GM21423 (cell line): ENCODE results near the gene TJP2.

Experiments
- ATAC-seq: cut with Tn5 transposase; IDR thresholded peaks from one replicate; pipeline ENCODE4 v1.9.1; 2021; ENCODE audit warnings: mild to moderate bottlenecking, moderate library complexity; ENCODE audit not compliant: unreplicated experiment

TJP2 gene

DNA sequence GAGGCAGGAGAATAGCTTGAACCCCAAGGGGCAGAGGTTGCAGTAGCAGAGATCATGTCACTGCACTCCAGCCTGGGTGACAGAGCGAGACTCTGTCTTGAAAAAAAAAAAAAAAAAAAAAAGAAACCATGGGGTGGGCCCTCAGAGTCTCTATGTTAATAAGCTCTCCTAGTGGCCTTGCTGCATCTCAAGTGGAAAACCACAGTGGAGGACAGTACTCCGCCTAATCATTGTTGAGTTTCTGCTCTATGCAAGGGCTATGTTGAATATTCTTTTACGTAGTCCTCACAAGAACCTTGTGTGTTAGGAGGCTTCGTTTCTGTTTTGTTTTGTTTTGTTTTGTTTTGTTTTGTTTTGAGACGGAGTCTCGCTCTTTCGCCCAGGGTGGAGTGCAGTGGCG lies 48.9 kb downstream of the TJP2 start:
- ATAC-seq: no peak

DNA sequence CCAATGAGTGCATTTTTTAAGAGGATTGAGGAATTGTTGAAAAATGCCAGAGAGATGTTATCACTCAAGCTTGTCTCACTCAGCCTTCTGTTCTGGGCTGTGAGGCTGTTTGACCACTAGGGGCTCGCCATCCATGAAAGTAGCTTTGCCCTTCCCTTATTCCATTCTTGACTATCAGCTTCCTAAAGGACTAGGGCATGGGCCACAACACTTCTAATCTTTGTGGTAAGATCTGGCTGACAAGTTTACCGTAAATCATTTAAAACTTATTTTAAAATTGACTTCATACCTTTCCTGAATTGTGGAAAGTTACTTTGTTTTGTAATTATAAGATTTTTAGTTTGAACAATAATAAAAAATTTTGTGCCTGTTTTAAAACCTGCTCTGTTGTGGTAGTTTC lies 49.5 kb downstream of the TJP2 start:
- ATAC-seq: no peak

DNA sequence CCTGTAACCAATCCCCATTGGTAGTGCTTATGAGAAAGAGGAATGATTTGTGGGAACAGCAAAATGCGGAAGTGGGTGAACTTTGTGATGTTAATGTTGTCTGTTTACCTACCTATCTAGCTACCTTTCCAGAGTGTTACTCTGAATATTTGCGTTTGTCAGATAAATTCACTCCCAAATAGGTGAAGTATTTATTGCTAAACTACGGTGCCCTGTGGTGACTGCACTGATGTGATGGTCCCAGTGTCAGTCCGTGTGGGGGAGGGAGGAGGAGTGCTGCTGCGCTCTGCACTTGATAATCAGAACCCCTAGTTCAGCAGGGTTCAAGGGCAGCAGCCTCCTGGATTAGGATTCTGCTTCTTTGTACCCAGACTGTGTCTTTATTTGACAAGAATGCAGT lies 55.3 kb downstream of the TJP2 start:
- no peak for ATAC-seq

DNA sequence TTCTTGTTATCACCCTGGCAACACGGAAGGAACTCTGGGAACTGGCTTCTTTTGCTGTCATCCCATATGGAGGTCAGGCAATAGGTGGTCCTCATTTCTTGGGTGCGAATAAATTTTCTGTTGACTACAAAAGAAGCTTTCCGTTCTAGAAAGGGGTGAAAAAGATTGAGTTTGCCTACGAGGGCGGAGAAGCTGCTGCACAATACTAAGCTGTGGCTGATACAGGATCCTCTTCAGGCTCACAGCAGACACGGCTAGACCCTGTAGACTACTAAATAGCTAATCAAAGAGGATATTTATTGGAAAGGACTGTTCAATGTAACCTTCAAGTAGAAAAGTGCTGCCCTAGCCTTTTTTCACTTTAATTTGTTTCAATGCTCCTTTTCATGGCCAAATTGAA lies 58.1 kb downstream of the TJP2 start:
- ATAC-seq: no peak

DNA sequence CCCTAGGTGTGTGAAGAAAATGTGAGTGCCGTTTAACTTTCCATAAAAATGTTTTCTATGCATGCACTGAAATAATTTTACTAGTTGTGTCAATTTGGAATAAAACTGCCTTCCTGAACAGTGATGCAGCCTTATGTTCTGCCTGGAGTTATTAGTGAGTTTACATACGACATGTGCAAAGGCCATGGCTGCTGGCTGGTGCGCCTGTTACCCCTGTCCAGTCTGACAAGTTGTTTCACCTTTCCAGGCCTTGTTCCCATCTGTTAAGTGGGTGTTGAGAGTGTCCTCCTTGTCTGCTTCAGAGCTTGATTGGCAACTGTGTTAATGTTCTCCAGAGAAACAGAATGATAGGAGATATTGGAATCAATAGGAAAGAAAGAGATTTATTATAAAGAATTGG lies 60.6 kb downstream of the TJP2 start:
- no peak for ATAC-seq

DNA sequence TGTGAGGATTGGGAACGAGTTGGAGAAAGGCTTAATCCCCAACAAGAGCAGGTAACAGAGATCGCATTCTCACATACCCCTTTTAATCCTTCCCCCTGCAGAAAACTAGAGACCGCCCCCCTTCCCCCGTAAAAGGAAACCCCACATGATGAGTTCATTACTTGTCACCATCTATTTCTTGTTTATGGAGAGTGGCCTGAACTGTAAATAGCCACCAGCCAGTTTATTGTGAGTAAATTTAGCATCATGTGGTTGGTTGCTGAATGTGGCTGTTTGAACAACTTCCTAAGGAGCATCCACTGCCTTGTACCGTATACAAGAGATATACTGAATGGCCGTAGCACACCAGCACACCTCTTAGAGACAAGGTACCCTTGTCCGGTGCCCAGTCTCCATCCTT lies 62.1 kb downstream of the TJP2 start:
- ATAC-seq: no peak

DNA sequence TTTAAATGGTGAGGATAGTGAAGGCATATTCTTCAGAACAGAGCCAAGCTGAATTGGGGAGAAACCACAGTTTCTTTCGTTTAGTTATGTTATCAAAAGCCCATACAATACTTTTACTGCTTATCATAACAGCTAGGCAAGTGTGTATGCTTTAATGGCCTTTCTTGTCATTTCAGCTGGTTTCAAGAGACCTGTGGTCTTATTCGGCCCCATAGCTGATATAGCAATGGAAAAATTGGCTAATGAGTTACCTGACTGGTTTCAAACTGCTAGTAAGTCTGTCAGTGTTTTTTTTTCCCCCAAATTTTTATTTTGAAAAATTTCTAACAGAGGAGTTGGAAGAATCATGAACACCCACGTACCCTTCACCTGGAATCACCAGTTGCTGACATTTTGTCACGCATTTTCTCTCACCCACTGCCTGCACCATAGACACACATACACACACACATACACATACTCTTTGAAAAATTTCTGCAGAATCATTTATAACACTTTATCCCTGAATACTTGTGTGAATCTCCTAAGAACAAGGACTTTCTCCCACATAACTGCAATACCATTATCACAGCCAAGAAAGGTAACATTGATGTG lies 63.7 kb downstream of the TJP2 start:
- no peak for ATAC-seq

DNA sequence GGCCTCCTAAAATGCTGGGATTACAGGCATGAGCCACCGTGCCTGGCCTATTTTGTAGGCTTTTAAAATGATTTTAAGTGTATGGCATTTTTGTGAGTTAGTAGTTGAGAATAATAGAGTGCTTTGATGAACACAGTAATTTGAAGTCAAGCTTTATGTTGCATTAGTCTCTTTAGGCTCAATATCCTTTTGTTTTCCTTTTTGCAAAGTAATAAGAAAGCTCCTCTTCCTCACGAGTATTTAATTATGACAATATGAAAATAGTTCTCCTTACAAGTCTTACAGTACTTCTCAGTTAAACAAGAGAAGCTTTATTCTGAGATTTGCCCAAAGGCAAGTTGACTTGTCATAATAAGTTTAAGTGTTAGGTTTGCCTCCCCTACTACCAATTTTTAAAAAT lies 69.0 kb downstream of the TJP2 start:
- no peak for ATAC-seq

DNA sequence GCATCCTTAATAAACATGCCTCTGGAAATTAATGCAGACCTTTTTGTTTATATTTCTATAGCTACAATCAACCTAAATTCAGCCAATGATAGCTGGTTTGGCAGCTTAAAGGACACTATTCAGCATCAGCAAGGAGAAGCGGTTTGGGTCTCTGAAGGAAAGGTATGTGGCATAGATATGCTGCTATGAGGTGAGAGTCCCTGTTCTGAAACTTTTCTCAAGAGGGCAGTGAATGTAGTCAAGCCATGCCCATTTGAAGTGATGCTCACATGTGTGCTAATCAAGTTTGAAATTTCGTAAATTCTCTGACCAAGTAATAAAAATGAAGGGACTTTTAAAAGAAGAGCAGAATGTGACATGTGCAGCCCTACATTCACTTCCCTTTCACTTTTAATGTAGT lies 72.6 kb downstream of the TJP2 start:
- no peak for ATAC-seq

DNA sequence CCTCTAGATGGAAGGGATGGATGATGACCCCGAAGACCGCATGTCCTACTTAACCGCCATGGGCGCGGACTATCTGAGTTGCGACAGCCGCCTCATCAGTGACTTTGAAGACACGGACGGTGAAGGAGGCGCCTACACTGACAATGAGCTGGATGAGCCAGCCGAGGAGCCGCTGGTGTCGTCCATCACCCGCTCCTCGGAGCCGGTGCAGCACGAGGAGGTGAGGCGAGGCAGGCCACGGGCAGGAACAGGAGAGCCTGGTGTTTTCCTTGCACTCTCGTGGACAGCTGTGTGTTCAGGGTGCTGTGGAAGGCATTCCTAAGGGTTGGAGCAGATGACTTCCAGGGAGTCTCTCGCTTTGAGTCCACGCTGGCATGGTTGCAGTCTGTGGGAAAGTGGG lies 73.9 kb downstream of the TJP2 start:
- no peak for ATAC-seq

DNA sequence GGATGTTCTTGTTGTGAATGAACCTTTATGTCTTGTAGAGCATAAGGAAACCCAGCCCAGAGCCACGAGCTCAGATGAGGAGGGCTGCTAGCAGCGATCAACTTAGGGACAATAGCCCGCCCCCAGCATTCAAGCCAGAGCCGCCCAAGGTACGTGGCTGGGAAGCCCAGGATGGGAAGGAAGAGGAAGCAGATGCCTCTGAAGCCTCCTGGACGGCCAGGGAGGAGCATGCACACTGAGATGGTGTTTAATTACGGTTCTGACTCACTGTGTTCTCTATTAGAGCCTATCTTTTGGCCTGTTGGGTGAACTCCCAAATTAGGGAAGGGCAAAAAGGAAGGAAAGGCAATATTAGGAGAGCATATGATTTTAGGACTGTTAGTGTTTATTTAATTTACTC lies 75.3 kb downstream of the TJP2 start:
- ATAC-seq: no peak

DNA sequence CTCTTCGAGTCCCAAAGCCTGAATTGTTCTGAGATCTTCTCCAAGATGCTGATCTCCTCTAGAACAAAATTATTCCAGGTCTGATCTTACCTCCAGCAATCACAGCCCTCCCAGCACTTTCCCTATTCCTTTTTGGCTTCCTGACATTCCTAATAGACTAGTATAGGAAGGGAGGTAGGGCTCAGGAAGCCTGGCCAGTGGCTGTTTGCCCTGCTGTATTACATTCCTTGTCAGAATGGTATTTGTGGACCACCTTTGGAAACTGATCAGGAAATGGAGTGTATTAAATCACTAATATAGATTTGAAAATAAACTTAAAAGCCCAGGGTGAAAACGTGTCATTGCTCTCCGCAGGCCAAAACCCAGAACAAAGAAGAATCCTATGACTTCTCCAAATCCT lies 76.6 kb downstream of the TJP2 start:
- no peak for ATAC-seq

DNA sequence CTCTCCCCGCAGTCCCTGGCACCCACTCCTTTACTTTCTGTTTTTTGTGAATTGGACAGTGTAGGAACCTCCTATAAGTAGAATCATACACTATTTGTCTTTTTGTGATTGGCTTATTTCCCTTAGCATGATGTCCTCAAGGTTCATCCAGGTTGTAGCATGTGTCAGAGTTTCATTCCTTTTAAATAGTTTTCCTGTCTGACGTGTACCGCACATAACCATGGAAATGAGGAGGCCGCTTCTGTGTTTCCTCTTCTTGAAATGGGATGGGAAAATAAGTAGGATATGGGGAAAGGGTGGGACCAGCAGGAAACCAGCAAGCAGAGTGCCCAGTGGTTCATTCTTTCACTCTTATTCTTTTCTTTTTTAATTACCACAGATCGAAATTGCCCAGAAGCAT lies 78.4 kb downstream of the TJP2 start:
- ATAC-seq: no peak

DNA sequence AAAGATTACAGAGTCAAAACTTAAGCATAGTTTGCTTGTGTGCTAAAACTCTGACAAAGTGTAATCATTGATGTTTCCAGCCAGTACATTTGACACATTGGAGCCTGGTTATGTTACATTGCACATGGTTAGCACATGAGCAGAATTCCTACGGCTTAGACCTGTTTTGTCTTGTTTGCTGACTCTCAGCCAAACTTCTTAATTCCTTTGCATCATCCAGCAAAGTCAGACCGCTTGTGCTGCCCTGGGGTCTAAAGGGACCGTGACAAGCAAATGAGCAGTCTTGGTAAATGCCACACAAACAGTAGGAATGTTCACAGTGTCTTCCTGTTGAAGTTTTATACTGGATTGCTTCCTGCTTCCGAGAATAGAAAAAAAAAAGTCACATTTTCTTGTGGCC lies 79.0 kb downstream of the TJP2 start:
- ATAC-seq: no peak

DNA sequence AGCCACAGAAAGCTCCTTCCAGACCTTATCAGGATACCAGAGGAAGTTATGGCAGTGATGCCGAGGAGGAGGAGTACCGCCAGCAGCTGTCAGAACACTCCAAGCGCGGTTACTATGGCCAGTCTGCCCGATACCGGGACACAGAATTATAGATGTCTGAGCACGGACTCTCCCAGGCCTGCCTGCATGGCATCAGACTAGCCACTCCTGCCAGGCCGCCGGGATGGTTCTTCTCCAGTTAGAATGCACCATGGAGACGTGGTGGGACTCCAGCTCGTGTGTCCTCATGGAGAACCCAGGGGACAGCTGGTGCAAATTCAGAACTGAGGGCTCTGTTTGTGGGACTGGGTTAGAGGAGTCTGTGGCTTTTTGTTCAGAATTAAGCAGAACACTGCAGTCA lies 80.1 kb downstream of the TJP2 start:
- no peak for ATAC-seq

DNA sequence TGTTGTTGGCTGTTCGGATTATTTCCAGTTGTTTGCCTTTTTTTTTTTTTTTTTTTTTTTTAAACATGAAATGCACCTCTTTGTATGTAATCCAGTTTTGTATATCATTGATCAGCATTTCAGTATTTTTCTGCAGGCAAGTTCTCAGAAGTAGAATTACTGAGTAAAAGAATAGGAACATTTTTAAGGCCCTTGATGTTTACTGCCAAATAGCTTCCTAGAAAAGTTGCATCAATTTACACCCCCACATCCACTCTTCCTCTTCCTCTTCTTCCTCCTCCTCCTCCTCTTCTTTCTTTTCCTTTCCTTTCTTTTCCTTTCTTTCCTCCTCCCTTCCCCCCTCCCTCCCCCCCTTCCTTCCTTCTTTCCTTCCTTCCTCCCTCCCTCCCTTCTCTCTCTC lies 81.5 kb downstream of the TJP2 start:
- ATAC-seq: no peak

DNA sequence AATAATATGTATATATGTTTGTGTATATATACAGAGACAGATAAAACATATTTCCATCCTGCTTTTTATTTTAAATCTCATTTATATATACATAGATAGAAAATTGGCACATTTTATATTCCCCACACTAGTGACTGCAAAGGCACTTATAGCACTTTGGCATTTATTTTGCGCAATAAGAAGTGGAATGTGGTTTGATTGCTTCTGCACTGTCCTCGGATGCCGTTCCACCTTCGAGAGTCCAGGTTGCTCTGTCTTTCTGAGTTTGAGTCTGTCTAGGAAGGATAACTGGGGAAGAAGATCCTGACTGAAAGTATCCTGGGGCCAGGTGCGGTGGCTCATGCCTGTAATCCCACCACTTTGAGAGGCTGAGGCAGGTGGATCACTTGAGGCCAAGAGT lies 84.5 kb downstream of the TJP2 start:
- ATAC-seq: no peak

DNA sequence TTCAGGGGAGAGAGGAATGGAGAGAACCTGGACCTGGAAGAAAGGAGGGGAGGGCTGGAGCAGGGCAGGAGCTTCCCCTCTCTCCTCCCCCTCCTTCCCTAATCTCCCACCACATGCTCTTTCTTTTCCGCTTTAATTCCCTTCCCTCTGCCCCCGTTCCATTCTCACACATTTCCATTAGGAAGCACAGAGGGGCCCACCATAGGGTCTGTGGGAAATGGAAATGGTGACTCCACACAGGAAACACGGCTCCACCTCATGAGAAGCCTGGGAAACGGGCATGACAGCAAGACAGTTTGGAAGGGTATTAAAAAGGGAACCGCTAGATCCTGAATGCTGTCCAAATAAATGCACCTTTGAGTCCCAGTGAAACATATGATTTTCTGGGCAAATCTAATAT lies 86.1 kb downstream of the TJP2 start:
- ATAC-seq: no peak

DNA sequence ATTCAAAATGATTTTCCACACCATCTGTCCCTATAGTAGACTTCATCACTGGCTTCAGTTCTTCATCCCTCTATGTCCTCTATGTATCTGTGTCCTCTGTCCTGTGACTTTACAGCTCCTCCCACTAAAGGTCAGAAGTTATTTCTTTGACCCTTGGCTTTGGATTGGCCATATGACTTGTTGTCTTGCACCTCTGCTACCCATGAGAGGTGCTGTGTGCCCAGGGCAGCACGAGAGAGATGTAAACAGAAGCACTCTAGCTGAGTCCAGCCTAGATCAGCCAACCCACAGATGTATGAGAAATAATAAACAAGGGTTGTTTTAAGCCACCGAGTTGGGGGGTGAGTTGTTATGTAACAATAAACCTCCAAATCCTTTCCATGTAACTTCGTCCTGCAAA lies 87.6 kb downstream of the TJP2 start:
- no peak for ATAC-seq

DNA sequence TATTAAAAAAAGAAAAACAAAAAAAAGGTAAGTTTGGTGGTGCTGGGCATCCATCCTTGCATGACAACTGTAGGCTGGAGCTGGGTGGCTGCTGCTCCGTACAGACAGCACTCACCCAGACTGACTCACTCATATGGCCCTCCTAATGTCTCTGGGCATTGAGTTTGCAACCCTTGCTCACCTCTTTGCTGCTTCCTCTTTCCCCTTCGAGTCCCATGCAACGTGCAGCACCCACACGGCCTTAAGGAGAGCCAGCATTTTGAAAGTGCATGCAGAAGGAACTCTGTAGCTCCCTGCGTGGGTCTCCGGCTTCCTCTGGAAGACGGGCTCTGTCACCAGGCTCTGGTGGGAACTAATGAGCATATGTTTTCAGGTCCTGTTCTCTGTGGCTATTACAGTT lies 90.4 kb downstream of the TJP2 start:
- no peak for ATAC-seq

DNA sequence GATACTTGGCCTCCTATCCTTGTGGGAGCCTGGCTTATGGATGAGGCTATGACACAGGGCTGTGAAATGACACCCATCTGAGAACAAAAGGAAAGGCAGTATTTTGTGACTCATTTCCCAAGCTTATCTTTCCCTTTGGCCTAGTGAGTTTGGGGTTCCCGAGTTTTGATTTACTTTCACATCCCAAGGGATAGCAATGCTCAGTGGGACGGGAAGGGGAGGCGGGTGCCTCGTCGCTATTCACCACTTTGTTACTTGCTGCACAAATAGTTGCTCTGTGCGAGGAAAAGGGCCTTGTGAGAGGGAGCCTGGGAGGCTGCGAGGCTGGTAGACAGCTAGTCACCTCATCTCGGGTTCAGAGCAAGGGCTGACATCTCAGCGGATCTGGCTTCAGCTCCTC lies 91.8 kb downstream of the TJP2 start:
- ATAC-seq: no peak

DNA sequence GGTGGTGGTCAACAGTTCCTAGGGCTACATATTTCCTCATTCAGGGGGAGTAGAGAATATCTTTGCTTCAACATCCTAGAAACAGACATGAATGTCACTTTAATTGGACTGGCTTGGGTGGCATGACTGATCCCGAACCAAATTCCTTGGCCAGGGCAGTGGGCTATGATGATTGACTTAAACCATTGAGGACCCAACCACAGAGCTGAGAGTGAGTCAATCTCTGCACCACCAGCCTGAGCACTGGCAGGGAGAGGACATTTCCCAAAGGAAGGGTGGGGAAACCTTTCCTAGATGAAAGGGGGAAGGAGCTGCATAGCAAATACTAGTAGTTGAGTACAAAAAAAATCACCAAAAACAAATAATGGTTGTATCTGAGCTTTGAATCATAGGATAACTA lies 98.1 kb downstream of the TJP2 start:
- no peak for ATAC-seq

DNA sequence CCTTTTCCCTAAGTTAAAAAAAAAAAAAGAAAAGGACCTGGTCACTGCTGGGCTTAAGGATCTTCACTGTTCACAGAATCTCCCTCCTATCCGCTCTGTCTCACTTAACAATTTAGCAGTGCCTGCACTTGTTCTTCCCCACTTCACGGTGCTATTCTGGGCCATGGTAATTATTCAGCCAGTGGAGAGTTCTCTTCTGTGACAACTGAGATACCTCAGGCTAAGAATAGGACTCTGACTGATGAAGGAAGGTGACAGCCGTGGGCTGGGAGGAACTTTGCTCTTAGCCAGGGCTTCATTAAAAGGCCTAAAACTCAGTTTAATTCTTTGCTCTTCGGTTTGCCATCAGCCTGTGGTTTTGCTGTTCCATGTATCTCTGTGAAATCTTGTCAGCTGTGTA lies 99.1 kb downstream of the TJP2 start:
- no peak for ATAC-seq

DNA sequence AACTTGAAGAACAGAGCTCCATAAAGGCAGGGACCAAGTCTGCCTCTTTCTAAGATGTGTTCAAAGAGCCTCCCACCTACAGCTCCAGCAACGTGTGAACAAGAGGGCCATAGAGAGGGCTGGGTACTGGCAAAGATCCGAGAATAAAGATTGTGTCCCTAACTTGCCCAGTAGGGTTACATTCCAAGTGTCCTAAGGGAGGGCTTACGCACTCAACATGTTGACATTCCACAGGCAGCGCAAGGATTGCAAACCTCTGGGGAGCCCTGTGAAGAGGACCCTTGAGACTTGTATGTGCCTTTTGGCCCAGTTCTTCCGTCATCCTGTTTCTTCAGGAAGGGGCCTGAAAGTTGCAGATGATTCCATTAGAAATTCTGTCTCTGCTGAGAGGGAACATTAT lies 102.7 kb downstream of the TJP2 start:
- ATAC-seq: no peak
